Measurements from ENCODE around the gene MTHFD1L. TPM values are rescaled to one million over a fixed set of nuclear protein-coding genes. Genes with fewer than 3 reads are reported as not detected.

Gene MTHFD1L
- total RNA-seq, 1 experiment from 2014 or later, result 32.0 TPM

GRCh38 chr6:150915880-150916265, 50.4 kb downstream of the MTHFD1L start:
- in situ Hi-C loops (cut with HindIII; ENCODE audit: low pct_unique_long_range_greater_than_20kb, low sequenced_read_pairs), result no loop called here
- DNase-seq (ENCODE audit: low read depth, low spot score), result no peak

GRCh38 chr6:150919938-150920337, 54.4 kb downstream of the MTHFD1L start:
- in situ Hi-C loops (cut with HindIII; ENCODE audit: low pct_unique_long_range_greater_than_20kb, low sequenced_read_pairs), result no loop called here

GRCh38 chr6:150922137-150922536, 56.6 kb downstream of the MTHFD1L start:
- DNase-seq (ENCODE audit: low read depth, low spot score), result no peak
- in situ Hi-C loops (cut with HindIII; ENCODE audit: low pct_unique_long_range_greater_than_20kb, low sequenced_read_pairs), result no loop called here

More at GRCh38 chr6:150919938-150920337, 54.4 kb downstream of the MTHFD1L start:
- DNase-seq (ENCODE audit: low read depth, low spot score), result no peak

GRCh38 chr6:150924808-150925589, 59.5 kb downstream of the MTHFD1L start:
- DNase-seq (ENCODE audit: low read depth, low spot score), result no peak
- in situ Hi-C loops (cut with HindIII; ENCODE audit: low pct_unique_long_range_greater_than_20kb, low sequenced_read_pairs), result no loop called here

- no peak for DNase-seq (ENCODE audit: low read depth, low spot score)
- in situ Hi-C loops (cut with HindIII; ENCODE audit: low pct_unique_long_range_greater_than_20kb, low sequenced_read_pairs), result no loop called here
These were observed 60.1 kb downstream of the MTHFD1L start for GRCh38 chr6:150925590-150925928.

GRCh38 chr6:150925976-150926375, 60.5 kb downstream of the MTHFD1L start:
- in situ Hi-C loops (cut with HindIII; ENCODE audit: low pct_unique_long_range_greater_than_20kb, low sequenced_read_pairs), result no loop called here
- DNase-seq (ENCODE audit: low read depth, low spot score), result no peak

- in situ Hi-C loops (cut with HindIII; ENCODE audit: low pct_unique_long_range_greater_than_20kb, low sequenced_read_pairs), result no loop called here
- DNase-seq (ENCODE audit: low read depth, low spot score), result no peak
These were observed 63.4 kb downstream of the MTHFD1L start for GRCh38 chr6:150928882-150929281.

GRCh38 chr6:150929416-150929815, 63.9 kb downstream of the MTHFD1L start:
- in situ Hi-C loops (cut with HindIII; ENCODE audit: low pct_unique_long_range_greater_than_20kb, low sequenced_read_pairs), result no loop called here
- DNase-seq (ENCODE audit: low read depth, low spot score), result no peak

GRCh38 chr6:150930841-150931240, 65.3 kb downstream of the MTHFD1L start:
- DNase-seq (ENCODE audit: low read depth, low spot score), result no peak
- in situ Hi-C loops (cut with HindIII; ENCODE audit: low pct_unique_long_range_greater_than_20kb, low sequenced_read_pairs), result no loop called here

- in situ Hi-C loops (cut with HindIII; ENCODE audit: low pct_unique_long_range_greater_than_20kb, low sequenced_read_pairs), result no loop called here
- DNase-seq (ENCODE audit: low read depth, low spot score), result no peak
These were observed 65.9 kb downstream of the MTHFD1L start for GRCh38 chr6:150931405-150931804.

GRCh38 chr6:150932996-150933395, 67.5 kb downstream of the MTHFD1L start:
- in situ Hi-C loops (cut with HindIII; ENCODE audit: low pct_unique_long_range_greater_than_20kb, low sequenced_read_pairs), result no loop called here
- no peak for DNase-seq (ENCODE audit: low read depth, low spot score)

- no peak for DNase-seq (ENCODE audit: low read depth, low spot score)
- in situ Hi-C loops (cut with HindIII; ENCODE audit: low pct_unique_long_range_greater_than_20kb, low sequenced_read_pairs), result no loop called here
These were observed 68.9 kb downstream of the MTHFD1L start for GRCh38 chr6:150934380-150934779.

- no peak for DNase-seq (ENCODE audit: low read depth, low spot score)
- in situ Hi-C loops (cut with HindIII; ENCODE audit: low pct_unique_long_range_greater_than_20kb, low sequenced_read_pairs), result no loop called here
These were observed 70.6 kb downstream of the MTHFD1L start for GRCh38 chr6:150936021-150936555.

GRCh38 chr6:150937132-150937906, 71.8 kb downstream of the MTHFD1L start:
- in situ Hi-C loops (cut with HindIII; ENCODE audit: low pct_unique_long_range_greater_than_20kb, low sequenced_read_pairs), result no loop called here
- no peak for DNase-seq (ENCODE audit: low read depth, low spot score)

GRCh38 chr6:150939399-150939798, 73.9 kb downstream of the MTHFD1L start:
- no peak for DNase-seq (ENCODE audit: low read depth, low spot score)
- in situ Hi-C loops (cut with HindIII; ENCODE audit: low pct_unique_long_range_greater_than_20kb, low sequenced_read_pairs), result no loop called here

- in situ Hi-C loops (cut with HindIII; ENCODE audit: low pct_unique_long_range_greater_than_20kb, low sequenced_read_pairs), result no loop called here
- DNase-seq (ENCODE audit: low read depth, low spot score), result no peak
These were observed 75.4 kb downstream of the MTHFD1L start for GRCh38 chr6:150940941-150941340.

- no peak for DNase-seq (ENCODE audit: low read depth, low spot score)
- in situ Hi-C loops (cut with HindIII; ENCODE audit: low pct_unique_long_range_greater_than_20kb, low sequenced_read_pairs), result no loop called here
These were observed 84.0 kb downstream of the MTHFD1L start for GRCh38 chr6:150949526-150949925.

GRCh38 chr6:150953851-150954250, 88.3 kb downstream of the MTHFD1L start:
- in situ Hi-C loops (cut with HindIII; ENCODE audit: low pct_unique_long_range_greater_than_20kb, low sequenced_read_pairs), result no loop called here
- DNase-seq (ENCODE audit: low read depth, low spot score), result no peak

- DNase-seq (ENCODE audit: low read depth, low spot score), result no peak
- in situ Hi-C loops (cut with HindIII; ENCODE audit: low pct_unique_long_range_greater_than_20kb, low sequenced_read_pairs), result no loop called here
These were observed 93.7 kb downstream of the MTHFD1L start for GRCh38 chr6:150959166-150959565.
